Astrocyte of the hippocampus (primary cell): ENCODE results near the gene GSG1L.

Source experiments
- DNase-seq: peaks from one replicate; pipeline ENCODE4 v3.0.0; 2011; ENCODE audit warnings: low read depth, low spot score

GSG1L gene

GRCh38 chr16:27775254-27775653, 288.3 kb downstream of the GSG1L start:
- DNase-seq, result no peak

- no peak for DNase-seq
Measured at GRCh38 chr16:27774779-27775178, 288.7 kb downstream of the GSG1L start.

GRCh38 chr16:27773344-27773743, 290.2 kb downstream of the GSG1L start:
- DNase-seq, result no peak

- DNase-seq, result no peak
Measured at GRCh38 chr16:27772093-27772825, 291.3 kb downstream of the GSG1L start.

GRCh38 chr16:27771201-27771910, 292.2 kb downstream of the GSG1L start:
- no peak for DNase-seq

GRCh38 chr16:27770271-27771196, 293.0 kb downstream of the GSG1L start:
- DNase-seq, result no peak

- DNase-seq, result peak; percentile 97
Measured at GRCh38 chr16:27769561-27770255, 293.8 kb downstream of the GSG1L start.

- DNase-seq, result no peak
Measured at GRCh38 chr16:27768651-27769272, 294.8 kb downstream of the GSG1L start.

GRCh38 chr16:27767971-27768591, 295.4 kb downstream of the GSG1L start:
- DNase-seq, result no peak

GRCh38 chr16:27767081-27767480, 296.4 kb downstream of the GSG1L start:
- DNase-seq, result no peak

- DNase-seq, result no peak
Measured at GRCh38 chr16:27766236-27766925, 297.1 kb downstream of the GSG1L start.

GRCh38 chr16:27764869-27765675, 298.4 kb downstream of the GSG1L start:
- DNase-seq, result no peak

- DNase-seq, result no peak
Measured at GRCh38 chr16:27764427-27764826, 299.1 kb downstream of the GSG1L start.

- peak; percentile 93 for DNase-seq
Measured at GRCh38 chr16:27762441-27762840, 301.1 kb downstream of the GSG1L start.

GRCh38 chr16:27761816-27762215, 301.7 kb downstream of the GSG1L start:
- DNase-seq, result peak; percentile 64

- DNase-seq, result no peak
Measured at GRCh38 chr16:27760789-27761176, 302.7 kb downstream of the GSG1L start.

- no peak for DNase-seq
Measured at GRCh38 chr16:27759967-27760788, 303.3 kb downstream of the GSG1L start.

- peak; percentile 65 for DNase-seq
Measured at GRCh38 chr16:27759301-27759871, 304.1 kb downstream of the GSG1L start.
